Fibroblast of villous mesenchyme (primary cell): ENCODE data around the gene MTA3. TPM values are rescaled to one million over a fixed set of nuclear protein-coding genes. Genes with fewer than 3 reads are reported as not detected.

Source experiments
- DNase-seq: peaks from one replicate; pipeline ENCODE4 v3.0.0-alpha.2; 2010; ENCODE audit warnings: low read depth
- H3K4me3 ChIP-seq: 2 replicates; pipeline ENCODE4 v1.5.1; 2011; ENCODE audit warnings: low read depth, mild to moderate bottlenecking, low read length
- CTCF ChIP-seq: IDR thresholded peaks from 2 replicates; pipeline ENCODE4 v1.5.1; 2012; ENCODE audit warnings: low read depth, mild to moderate bottlenecking, low read length; ENCODE audit not compliant: insufficient read depth
- total RNA-seq: library from RNA; depleted of rRNA; stranded (reverse); fragments of >200 nt; gene quantifications from 2 replicates; pipeline ENCODE4 v1.2.3, GENCODE V29; 2012

Gene MTA3
- total RNA-seq, 1 donor = 32.0 TPM

DNA sequence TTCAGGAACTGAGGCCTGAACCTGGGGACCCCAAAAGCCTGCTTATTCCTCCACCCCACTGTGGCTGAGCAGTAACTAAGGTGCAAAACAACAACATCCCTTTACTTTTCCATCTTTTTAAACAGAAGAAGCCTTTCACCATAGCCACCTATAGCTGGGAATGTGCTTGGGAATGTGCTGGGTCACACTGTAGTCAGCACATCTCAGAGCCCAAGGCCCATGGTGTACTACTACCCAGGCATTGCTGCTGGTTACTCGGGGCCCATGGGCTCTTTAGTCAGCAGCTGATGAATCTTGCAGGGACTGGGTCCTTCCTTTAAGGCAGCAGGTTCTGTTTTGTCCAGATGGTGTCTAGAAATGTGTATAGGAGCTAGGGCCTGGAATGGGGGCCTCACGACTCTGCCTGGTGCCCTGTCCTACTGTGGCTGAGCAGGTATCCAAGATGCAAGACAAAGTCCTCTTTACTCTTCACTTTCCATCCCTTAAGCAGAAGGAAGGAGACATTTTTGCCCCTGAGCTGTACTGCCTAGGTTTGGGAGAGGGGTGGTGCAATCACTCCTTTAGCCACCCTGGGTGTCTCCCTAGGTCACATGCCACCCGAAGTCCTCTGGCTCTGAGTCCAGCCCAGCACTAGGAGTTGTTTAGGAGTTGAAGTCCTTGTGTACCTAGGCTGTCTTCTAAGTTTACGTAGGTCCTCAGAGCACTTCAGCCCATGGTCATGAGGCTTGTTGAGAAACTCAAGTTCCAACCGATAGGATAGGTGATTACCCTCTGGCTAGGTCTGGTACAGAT is 125.5 kb downstream of the MTA3 start:
- no peak overlapping the region for H3K4me3 ChIP-seq
- DNase-seq = no peak
- no peak for TF ChIP-seq CTCF

DNA sequence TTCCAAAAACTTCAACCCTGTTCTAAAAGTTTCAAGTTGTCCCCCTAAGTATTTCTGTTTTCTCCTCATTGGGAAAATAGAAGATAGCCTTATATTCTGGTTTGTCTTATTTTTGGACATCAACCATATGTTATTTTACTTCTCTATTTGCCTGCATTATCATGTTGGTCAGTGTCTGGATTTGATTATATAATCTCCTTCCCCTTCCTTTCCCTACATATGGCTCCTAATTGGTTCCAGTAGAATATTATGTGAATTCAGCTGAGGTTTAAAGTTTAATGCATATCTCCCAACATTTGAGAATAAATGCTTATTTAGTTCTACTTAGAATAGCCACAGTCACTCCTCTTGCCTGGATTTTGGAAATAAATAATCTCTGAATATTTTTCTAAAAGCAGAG is 128.6 kb downstream of the MTA3 start:
- H3K4me3 ChIP-seq = no peak overlapping the region
- no peak for DNase-seq
- no peak for TF ChIP-seq CTCF

- no peak for TF ChIP-seq CTCF
- no peak for DNase-seq
- no peak overlapping the region for H3K4me3 ChIP-seq
These were observed 130.5 kb downstream of the MTA3 start for GRCh38 chr2:42698940-42699339.

- H3K4me3 ChIP-seq = no peak overlapping the region
- TF ChIP-seq CTCF = no peak
- DNase-seq = peak; percentile 28
These were observed 138.4 kb downstream of the MTA3 start for GRCh38 chr2:42706836-42707235.

DNA sequence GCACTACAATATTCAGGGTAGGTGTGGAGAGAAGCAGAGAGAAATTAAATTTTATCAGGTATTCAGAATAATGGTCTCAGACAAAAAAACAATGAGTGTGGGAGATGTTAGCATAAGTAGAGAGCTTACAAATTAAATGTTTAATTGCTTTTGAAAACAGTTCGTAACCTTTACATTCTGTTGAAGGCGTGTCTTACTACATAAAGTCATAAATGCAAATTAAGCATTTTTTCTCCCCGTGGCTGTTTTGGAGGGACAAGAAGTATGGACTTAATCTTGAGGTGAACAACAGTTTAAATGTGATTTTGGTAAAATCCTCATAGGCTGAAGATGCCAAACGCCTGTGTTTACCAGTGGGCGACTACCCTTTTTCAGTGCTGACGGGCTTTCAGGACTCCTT is 139.7 kb downstream of the MTA3 start:
- TF ChIP-seq CTCF = no peak
- H3K4me3 ChIP-seq = no peak overlapping the region
- DNase-seq = no peak

DNA sequence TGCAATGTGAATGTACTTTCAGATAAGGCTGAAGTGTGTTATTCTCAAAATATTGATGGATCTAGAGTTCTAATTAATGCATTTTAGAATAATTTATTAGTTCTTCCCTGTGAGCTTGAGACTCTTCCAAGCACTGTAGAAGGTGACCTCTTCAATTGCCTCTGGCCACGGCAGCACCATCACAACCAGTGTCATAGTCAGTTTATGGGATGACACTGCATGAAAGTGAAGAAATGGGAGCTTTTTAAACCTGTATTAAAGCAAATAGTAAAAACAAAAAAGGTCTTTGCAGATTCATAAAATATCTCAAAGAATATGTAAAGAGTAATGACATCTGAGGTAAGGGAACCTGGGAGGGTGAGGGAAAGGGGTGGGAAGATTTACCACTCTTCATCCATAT is 143.5 kb downstream of the MTA3 start:
- no peak for DNase-seq
- no peak for TF ChIP-seq CTCF
- no peak overlapping the region for H3K4me3 ChIP-seq

GRCh38 chr2:42712934-42713333 is 144.5 kb downstream of the MTA3 start:
- no peak for DNase-seq
- H3K4me3 ChIP-seq = no peak overlapping the region
- TF ChIP-seq CTCF = no peak
